GM12878 (cell line): ENCODE measurements around the gene ODAM. TPM values are rescaled to one million over a fixed set of nuclear protein-coding genes. Genes with fewer than 3 reads are reported as not detected.

ENCODE experiments used
- ATAC-seq: fragments of 200-7000 bp; cut with Tn5 transposase; 3 replicates; pipeline ENCODE4 v1.9.1; 2020; ENCODE audit warnings: mild to moderate bottlenecking, moderate library complexity
- BruUV-seq: library from RNA; stranded (reverse); fragments of 400-500 nt; replicated peaks from 2 replicates; lab custom pipeline; 2021; lab: Mats Ljungman, UMichigan
- CTCF ChIA-PET: fragments of 300-600 bp; sonication (Branson Sonifier 250); formaldehyde crosslinking; extraction: SDS; loops from one replicate; lab custom pipeline; 2021; ENCODE audit warnings: inconsistent platforms; lab: Yijun Ruan, JAX
- POLR2A ChIA-PET: fragments of 350-600 bp; formaldehyde crosslinking; extraction: SDS; loops from one replicate; lab custom pipeline; 2021; ENCODE audit warnings: inconsistent platforms; lab: Charles Lee
- RAD21 ChIA-PET: fragments of 300-600 bp; sonication (Branson Sonifier 250); formaldehyde crosslinking; loops from one replicate; lab custom pipeline; 2023; ENCODE audit warnings: antibody characterized with exemption; ENCODE audit not compliant: unreplicated experiment; lab: Charles Lee
- SMC1A ChIA-PET: fragments of 300-600 bp; sonication (Branson Sonifier 250); formaldehyde crosslinking; loops from one replicate; lab custom pipeline; 2023; ENCODE audit not compliant: unreplicated experiment, uncharacterized antibody; lab: Charles Lee
- DNase-seq: peaks from one replicate; pipeline ENCODE4 v3.0.0-alpha.2; 2011; ENCODE audit warnings: low read depth, low spot score
- FAIRE-seq: peaks from 3 replicates; lab custom pipeline; 2011; peaks lifted over from hg19 to GRCh38; lab: Jason Lieb, UNC
- H2AFZ ChIP-seq: 2 replicates; pipeline ENCODE4 v1.6.0; 2011; ENCODE audit warnings: low read depth, low read length, control low read depth; ENCODE audit not compliant: control insufficient read depth
- H3K27ac ChIP-seq: 2 replicates; pipeline ENCODE4 v1.5.1; 2011; ENCODE audit warnings: control low read depth; ENCODE audit not compliant: control insufficient read depth, insufficient read depth
- H3K27me3 ChIP-seq, 2 experiments: replicated peaks in 1 of 2; 2 replicates each; pipeline versions ENCODE4 v1.6.0 to v1.6.1; 2011; ENCODE audit warnings: low read length in 1 of 2; ENCODE audit not compliant: control insufficient read depth in 2 of 2, insufficient read depth in 2 of 2
- H3K36me3 ChIP-seq, 2 experiments: 2 replicates each; pipeline ENCODE4 v1.5.1; 2011; ENCODE audit warnings: low read length in 1 of 2; ENCODE audit not compliant: control insufficient read depth in 2 of 2, insufficient read depth in 2 of 2
- H3K4me1 ChIP-seq: 2 replicates; pipeline ENCODE4 v1.6.1; 2011; ENCODE audit warnings: mild to moderate bottlenecking, low read length, moderate library complexity, mixed read lengths; ENCODE audit not compliant: control insufficient read depth, insufficient read depth
- H3K4me2 ChIP-seq: 2 replicates; pipeline ENCODE4 v1.6.0; 2011; ENCODE audit warnings: control low read depth; ENCODE audit not compliant: control insufficient read depth, insufficient read depth
- H3K4me3 ChIP-seq: fragments of 200-600 bp; sonication (generic); 2 replicates; pipeline ENCODE4 v1.5.1; 2016
- H3K79me2 ChIP-seq: 2 replicates; pipeline ENCODE4 v1.6.0; 2011; ENCODE audit warnings: low read length; ENCODE audit not compliant: control insufficient read depth, insufficient read depth
- H3K9ac ChIP-seq: 2 replicates; pipeline ENCODE4 v1.8.0; 2011; ENCODE audit warnings: low read length, control low read depth, mixed read lengths; ENCODE audit not compliant: control insufficient read depth, insufficient read depth
- H3K9me3 ChIP-seq: replicated peaks from 3 replicates; pipeline ENCODE4 v1.5.1; 2011; ENCODE audit warnings: mild to moderate bottlenecking, low read length; ENCODE audit not compliant: control insufficient read depth, insufficient read depth
- H4K20me1 ChIP-seq: 2 replicates; pipeline ENCODE4 v1.6.0; 2011; ENCODE audit not compliant: control insufficient read depth, insufficient read depth
- FOXM1 ChIP-seq: IDR thresholded peaks from 2 replicates; pipeline ENCODE4 v1.6.1; 2012; ENCODE audit warnings: low read depth, mild to moderate bottlenecking, inconsistent platforms, low read length, moderate library complexity
- JUND ChIP-seq: IDR thresholded peaks from 2 replicates; pipeline ENCODE4 v1.6.1; 2012; ENCODE audit warnings: low read depth, mild to moderate bottlenecking, low read length, improper control_type of control experiment, moderate library complexity
- NFXL1 ChIP-seq: fragments of 450-650 bp; IDR thresholded peaks from 2 replicates; pipeline ENCODE4 v1.6.1; 2017; ENCODE audit warnings: antibody characterized with exemption, mild to moderate bottlenecking, borderline replicate concordance
- NR2C1 ChIP-seq: fragments of 450-650 bp; IDR thresholded peaks from 2 replicates; pipeline ENCODE4 v1.6.1; 2017; ENCODE audit warnings: antibody characterized with exemption, mild to moderate bottlenecking, moderate library complexity
- SP1 ChIP-seq: IDR thresholded peaks from one replicate; pipeline ENCODE4 v1.6.1; 2011; ENCODE audit warnings: low read depth, low read length
- WGBS: methylation state at CpG from one replicate; pipeline ENCODE4 v1.1.6; 2016; ENCODE audit warnings: low lambda C conversion rate; ENCODE audit not compliant: insufficient replicate concordance, insufficient coverage; ENCODE audit errors: missing lambda C conversion rate; 5-methylcytosine and 5-hydroxymethylcytosine counted together
- in situ Hi-C: fragments of 300-500 bp; cut with MboI; formaldehyde crosslinking; loops from 9 replicates; pipeline ENCODE4 v1.14.3; 2018; ENCODE audit warnings: mixed read lengths
- intact Hi-C: fragments of 100-400 bp; cut with micrococcal nuclease; formaldehyde crosslinking; loops from one replicate; pipeline ENCODE4 v1.14.2; 2022; ENCODE audit not compliant: unreplicated experiment
- polyA plus RNA-seq, 11 experiments: library from polyadenylated mRNA; depleted of rRNA in 4 of 11; unstranded in 6 of 11; stranded (reverse) in 5 of 11; fragments of >200 nt; fragmentation: Nextera tagmentation in 4 of 11; fragmentation: Illumina TruSeq in 1 of 11; extraction: Ambion mirVana in 4 of 11; extraction: Trizol in 1 of 11; gene quantifications; 1 replicate in 1 of 11; 2 replicates in 10 of 11; pipeline versions ENCODE4 v1.2.1 to v1.2.3, GENCODE V29; 2011 to 2016; ENCODE audit warnings: inconsistent platforms in 2 of 11, missing spikeins in 2 of 11, low read depth in 1 of 11
- total RNA-seq, 4 experiments: library from RNA; depleted of rRNA in 3 of 4; stranded (reverse); fragments of >200 nt in 3 of 4; fragmentation: Illumina TruSeq in 1 of 4; extraction: Trizol in 1 of 4; gene quantifications; 2 replicates each; pipeline versions ENCODE4 v1.2.1 to v1.2.3, GENCODE V29; 2013 to 2021
- TF ChIP-seq, protein P1 (sequence below): IDR thresholded peaks from 2 replicates; pipeline ENCODE4 v1.6.1; 2012; ENCODE audit warnings: mild to moderate bottlenecking, low read depth, low read length

The ODAM gene
- total and polyA plus RNA-seq, 10 of the 15 experiments (the other 5 are each of a cell fraction or from before 2014, with no cell fraction given) = not detected

DNA sequence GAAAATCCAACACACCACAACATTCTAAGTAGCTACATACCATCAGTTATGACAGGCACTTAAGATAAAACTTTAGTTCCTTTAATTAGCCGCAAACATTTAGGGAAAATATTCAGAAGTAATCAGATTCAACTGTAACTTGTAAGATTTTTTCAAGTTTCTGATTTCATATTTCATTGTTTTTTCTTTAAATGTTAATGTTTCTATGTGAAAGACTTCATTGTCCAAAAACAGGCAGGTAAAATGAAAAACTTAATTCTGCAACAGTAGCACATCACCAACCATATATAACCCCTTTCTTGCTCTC, 11.6 kb upstream of the ODAM start:
- H3K27ac ChIP-seq = no peak overlapping the region
- H2AFZ ChIP-seq = no peak overlapping the region
- WGBS = 4% methylated on average over 1 of the region's 1 CpG
- H3K4me3 ChIP-seq = no peak overlapping the region
- no peak for DNase-seq
- POLR2A ChIA-PET = no interaction called here
- H3K9ac ChIP-seq = no peak overlapping the region
- RAD21 ChIA-PET = interaction anchor here (0.8 to 2.4 kb wide), 6 partner anchors 12 to 865 kb away, joined by 3 to 18 read pairs (median 4); no protein-coding TSS in a partner anchor
- no peaks in the 10 kb centered on the region for H3K4me1 ChIP-seq
- no peak for ATAC-seq
- no peaks in the 10 kb centered on the region for H3K9me3 ChIP-seq
- FAIRE-seq = no peak
- no TSS peak for BruUV-seq
- H4K20me1 ChIP-seq = no peaks in the 10 kb centered on the region
- H3K4me2 ChIP-seq = no peak overlapping the region
- intact Hi-C loops (loop anchor here (1.0 to 2.0 kb wide), 4 partner anchors 288 to 495 kb away; no protein-coding TSS in a partner anchor), in situ Hi-C loops (loop anchor here (5.0 kb wide), 1 partner anchor 492 kb away; no protein-coding TSS in a partner anchor)
- no peak for TF ChIP-seq NFXL1
- no peak for TF ChIP-seq FOXM1
- no peak for TF ChIP-seq SP1
- TF ChIP-seq NR2C1 = no peak
- no peak for TF ChIP-seq JUND
- TF ChIP-seq, protein P1, sequence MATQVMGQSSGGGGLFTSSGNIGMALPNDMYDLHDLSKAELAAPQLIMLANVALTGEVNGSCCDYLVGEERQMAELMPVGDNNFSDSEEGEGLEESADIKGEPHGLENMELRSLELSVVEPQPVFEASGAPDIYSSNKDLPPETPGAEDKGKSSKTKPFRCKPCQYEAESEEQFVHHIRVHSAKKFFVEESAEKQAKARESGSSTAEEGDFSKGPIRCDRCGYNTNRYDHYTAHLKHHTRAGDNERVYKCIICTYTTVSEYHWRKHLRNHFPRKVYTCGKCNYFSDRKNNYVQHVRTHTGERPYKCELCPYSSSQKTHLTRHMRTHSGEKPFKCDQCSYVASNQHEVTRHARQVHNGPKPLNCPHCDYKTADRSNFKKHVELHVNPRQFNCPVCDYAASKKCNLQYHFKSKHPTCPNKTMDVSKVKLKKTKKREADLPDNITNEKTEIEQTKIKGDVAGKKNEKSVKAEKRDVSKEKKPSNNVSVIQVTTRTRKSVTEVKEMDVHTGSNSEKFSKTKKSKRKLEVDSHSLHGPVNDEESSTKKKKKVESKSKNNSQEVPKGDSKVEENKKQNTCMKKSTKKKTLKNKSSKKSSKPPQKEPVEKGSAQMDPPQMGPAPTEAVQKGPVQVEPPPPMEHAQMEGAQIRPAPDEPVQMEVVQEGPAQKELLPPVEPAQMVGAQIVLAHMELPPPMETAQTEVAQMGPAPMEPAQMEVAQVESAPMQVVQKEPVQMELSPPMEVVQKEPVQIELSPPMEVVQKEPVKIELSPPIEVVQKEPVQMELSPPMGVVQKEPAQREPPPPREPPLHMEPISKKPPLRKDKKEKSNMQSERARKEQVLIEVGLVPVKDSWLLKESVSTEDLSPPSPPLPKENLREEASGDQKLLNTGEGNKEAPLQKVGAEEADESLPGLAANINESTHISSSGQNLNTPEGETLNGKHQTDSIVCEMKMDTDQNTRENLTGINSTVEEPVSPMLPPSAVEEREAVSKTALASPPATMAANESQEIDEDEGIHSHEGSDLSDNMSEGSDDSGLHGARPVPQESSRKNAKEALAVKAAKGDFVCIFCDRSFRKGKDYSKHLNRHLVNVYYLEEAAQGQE = no peak
- TF ChIP-seq, all 136 proteins: peak for 0
- no peaks in the 10 kb centered on the region for H3K79me2 ChIP-seq
- ChIA-PET CTCF (interaction anchor here (0.6 to 4.6 kb wide), 24 partner anchors 8 to 866 kb away, joined by 3 to 36 read pairs (median 4); partner anchors contain the start of gene ODAM), SMC1A (interaction anchor here (0.6 to 1.8 kb wide), 9 partner anchors 10 to 494 kb away, joined by 3 to 17 read pairs (median 7); no protein-coding TSS in a partner anchor)
- no peaks in the 10 kb centered on the region for H3K36me3 ChIP-seq
- no peaks in the 10 kb centered on the region for H3K27me3 ChIP-seq
